Measurements from ENCODE around the gene RSPO4.

DNA sequence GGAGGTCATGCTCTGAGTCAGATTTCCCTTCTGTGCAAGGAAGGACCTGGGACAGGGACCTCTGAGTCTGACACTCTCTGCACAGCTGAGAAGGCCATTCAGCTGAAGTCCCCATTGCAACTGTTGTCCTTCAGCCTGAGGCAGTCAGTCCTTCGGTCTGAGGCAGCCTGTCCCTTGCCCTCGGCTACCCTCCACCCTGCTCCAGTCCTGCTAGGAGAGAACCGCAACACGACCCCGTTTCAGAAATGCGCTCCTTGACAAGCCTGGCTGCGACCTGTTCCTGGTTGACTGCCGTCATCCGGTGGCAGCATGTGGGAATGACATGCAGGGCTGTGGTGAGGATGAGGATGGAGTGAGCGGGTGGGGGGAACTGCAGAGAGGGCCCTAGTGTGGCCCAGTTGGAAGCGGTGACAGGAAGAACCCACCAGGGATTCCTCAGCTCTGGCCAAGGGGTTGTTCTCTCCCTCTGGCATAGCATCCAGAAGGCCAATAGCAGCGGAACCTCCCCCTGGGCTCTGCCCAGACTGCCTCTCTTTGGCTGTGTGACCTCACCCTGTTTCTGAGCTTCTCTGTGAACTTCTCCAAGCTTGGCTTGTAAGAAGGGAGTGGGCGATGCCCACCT is 45.7 kb downstream of the RSPO4 start:
- TF ChIP-seq, protein P1, sequence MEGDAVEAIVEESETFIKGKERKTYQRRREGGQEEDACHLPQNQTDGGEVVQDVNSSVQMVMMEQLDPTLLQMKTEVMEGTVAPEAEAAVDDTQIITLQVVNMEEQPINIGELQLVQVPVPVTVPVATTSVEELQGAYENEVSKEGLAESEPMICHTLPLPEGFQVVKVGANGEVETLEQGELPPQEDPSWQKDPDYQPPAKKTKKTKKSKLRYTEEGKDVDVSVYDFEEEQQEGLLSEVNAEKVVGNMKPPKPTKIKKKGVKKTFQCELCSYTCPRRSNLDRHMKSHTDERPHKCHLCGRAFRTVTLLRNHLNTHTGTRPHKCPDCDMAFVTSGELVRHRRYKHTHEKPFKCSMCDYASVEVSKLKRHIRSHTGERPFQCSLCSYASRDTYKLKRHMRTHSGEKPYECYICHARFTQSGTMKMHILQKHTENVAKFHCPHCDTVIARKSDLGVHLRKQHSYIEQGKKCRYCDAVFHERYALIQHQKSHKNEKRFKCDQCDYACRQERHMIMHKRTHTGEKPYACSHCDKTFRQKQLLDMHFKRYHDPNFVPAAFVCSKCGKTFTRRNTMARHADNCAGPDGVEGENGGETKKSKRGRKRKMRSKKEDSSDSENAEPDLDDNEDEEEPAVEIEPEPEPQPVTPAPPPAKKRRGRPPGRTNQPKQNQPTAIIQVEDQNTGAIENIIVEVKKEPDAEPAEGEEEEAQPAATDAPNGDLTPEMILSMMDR (IDR thresholded peaks at IDR 0.05): peak; percentile 98
- TF ChIP-seq SMC3 (IDR thresholded peaks at IDR 0.05) (peak; percentile 97), RAD21 (conservative IDR thresholded peaks at IDR 0.05 in 1 of 2, IDR thresholded peaks at IDR 0.05 in 1 of 2) (peak; percentile 98 to 99), SREBF2 (IDR thresholded peaks at IDR 0.05) (no peak), CEBPB (IDR thresholded peaks at IDR 0.05) (no peak), EHF (CRISPR knock-in tag; IDR thresholded peaks at IDR 0.05) (no peak), POLR2A (IDR thresholded peaks at IDR 0.05; ENCODE audit: low read length) (no peak), MAFK (IDR thresholded peaks at IDR 0.05; ENCODE audit: partially characterized antibody) (no peak), NPAS2 (CRISPR knock-in tag; IDR thresholded peaks at IDR 0.05; ENCODE audit: borderline replicate concordance) (no peak), EP300 (IDR thresholded peaks at IDR 0.05) (no peak), KDM5A (IDR thresholded peaks at IDR 0.05) (no peak)
- TF ChIP-seq, protein P2, sequence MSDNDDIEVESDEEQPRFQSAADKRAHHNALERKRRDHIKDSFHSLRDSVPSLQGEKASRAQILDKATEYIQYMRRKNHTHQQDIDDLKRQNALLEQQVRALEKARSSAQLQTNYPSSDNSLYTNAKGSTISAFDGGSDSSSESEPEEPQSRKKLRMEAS (IDR thresholded peaks at IDR 0.05): no peak

Measured in A549 (cell line).